ENCODE measurements around the gene GALNTL6.

- TF ChIP-seq EP300 (IDR thresholded peaks at IDR 0.05) (no peak), CTCF (IDR thresholded peaks at IDR 0.05) (no peak), POLR2AphosphoS5 (IDR thresholded peaks at IDR 0.05) (no peak)
Measured at GRCh38 chr4:172369471-172369959, 556.3 kb downstream of the GALNTL6 start.

All from suprapubic skin (tissue), 4 donors.